Measurements from ENCODE around the gene COX6A2.

GRCh38 chr16:31470615-31471014 is 42.5 kb upstream of the COX6A2 start:
- TF ChIP-seq FOXJ3 (CRISPR knock-in tag; IDR thresholded peaks at IDR 0.05; ENCODE audit: borderline replicate concordance) (no peak), NFE2L1 (CRISPR knock-in tag; IDR thresholded peaks at IDR 0.05) (no peak), FOXK1 (CRISPR knock-in tag; IDR thresholded peaks at IDR 0.05) (no peak), CTCF (IDR thresholded peaks at IDR 0.05) (no peak), ZNF121 (CRISPR knock-in tag; IDR thresholded peaks at IDR 0.05) (no peak), FOXP1 (CRISPR knock-in tag; IDR thresholded peaks at IDR 0.05; ENCODE audit: borderline replicate concordance) (no peak), ZNF263 (CRISPR knock-in tag; IDR thresholded peaks at IDR 0.05; ENCODE audit: low read depth) (no peak), SP1 (CRISPR knock-in tag; conservative IDR thresholded peaks at IDR 0.05) (no peak), ATF2 (CRISPR knock-in tag; IDR thresholded peaks at IDR 0.05; ENCODE audit: borderline replicate concordance, low read depth) (no peak), ATF1 (CRISPR knock-in tag; IDR thresholded peaks at IDR 0.05) (no peak), USF1 (CRISPR knock-in tag; IDR thresholded peaks at IDR 0.05) (no peak), ESRRA (CRISPR knock-in tag; IDR thresholded peaks at IDR 0.05; ENCODE audit: borderline replicate concordance) (no peak)
